Measurements from ENCODE around the gene ZNF786.
"Not testable (repeated sequence)": the region's sequence is repeated elsewhere in the genome, so short reads cannot be mapped to it uniquely, and the experiment has no call there.

The ZNF786 gene, protein sequence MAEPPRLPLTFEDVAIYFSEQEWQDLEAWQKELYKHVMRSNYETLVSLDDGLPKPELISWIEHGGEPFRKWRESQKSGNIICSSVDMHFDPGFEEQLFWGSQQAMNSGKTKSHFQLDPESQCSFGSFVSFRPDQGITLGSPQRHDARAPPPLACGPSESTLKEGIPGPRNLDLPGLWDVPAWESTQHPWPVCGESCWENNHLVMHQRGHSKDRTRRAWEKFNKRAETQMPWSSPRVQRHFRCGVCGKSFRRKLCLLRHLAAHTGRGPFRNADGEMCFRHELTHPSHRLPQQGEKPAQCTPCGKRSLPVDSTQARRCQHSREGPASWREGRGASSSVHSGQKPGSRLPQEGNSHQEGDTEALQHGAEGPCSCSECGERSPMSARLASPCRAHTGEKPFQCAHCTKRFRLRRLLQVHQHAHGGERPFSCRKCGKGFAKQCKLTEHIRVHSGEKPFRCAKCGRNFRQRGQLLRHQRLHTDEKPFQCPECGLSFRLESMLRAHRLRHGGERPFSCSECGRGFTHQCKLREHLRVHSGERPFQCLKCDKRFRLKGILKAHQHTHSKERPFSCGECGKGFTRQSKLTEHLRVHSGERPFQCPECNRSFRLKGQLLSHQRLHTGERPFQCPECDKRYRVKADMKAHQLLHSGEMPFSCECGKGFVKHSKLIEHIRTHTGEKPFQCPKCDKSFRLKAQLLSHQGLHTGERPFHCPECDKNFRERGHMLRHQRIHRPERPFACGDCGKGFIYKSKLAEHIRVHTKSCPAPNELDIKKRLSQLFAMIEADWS

DNA sequence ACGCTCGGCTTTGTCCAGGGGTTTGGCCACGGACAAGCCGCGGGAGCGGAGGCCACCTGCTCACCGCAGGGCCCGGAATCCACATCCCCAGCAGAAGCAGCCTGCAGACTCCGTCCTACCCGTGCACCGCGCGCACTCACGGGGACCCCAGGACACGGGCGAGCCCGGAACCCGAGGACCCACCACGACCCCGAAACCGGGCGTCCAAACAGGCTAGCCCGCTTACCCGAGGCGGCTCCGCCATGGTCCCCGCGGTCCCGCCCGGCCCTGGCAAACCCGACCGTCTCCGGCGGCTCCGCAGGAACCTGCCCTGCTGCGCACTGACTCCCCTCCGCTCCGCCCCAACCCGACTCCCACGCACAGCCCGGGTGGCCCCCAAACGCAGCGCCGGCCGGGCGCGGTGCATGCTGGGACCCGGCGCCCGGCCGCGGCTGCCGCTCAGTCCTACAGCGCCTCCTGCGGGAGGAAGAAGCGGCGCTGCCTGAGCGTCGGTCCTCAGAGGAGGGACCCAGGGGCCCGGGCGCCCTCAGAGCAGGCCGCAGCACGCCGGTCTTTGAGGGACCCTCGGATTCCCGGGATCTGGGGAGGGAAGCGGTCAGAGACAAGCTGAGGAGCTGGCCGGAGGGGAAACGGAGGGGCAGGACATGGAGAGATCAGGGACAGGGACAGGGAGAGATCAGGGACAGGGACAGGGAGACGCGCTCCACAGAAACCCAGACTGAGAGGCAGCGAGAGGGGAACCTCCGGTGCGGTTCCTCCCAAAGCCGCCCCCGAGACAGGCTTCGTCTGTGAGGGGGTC, at the start of gene ZNF786:
TSS of gene ZNF786 (minus strand) at position 322 of the 799 bp plus-strand sequence. CDS start at position 244, 78 bp downstream.
- DNase-seq = peak; percentile 68

GRCh38 chr7:149136118-149136517, 45.6 kb upstream of the ZNF786 start:
- DNase-seq = no peak

DNA sequence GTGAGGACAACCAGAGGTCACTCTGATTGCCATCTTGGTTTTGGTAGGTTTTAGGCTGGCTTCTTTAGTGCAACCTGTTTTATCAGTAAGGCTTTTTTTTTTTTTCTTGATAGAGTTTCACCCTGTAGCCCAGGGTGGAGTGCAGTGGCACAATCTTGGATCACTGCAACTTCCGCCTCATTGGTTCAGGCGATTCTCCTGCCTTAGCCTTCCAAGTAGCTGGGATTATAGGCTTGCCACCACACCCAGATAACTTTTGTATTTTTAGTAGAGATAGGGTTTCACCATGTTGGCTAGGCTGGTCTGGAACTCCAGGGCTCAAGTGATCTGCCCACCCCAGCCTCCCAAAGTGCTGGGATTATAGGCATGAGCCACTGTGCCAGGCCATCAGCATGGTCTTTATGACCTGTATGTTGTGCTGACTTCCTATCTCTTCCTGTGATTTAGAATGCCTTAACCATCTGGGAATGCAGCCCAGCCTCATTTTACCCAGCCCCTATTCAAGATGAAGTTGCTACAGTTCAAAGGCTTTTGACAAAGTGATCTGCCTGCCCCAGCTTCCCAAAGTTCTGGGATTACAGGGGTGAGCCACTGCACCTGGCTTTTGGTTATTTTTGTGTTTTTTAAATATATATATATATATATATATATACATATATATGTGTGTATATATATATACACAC, 42.7 kb upstream of the ZNF786 start:
- DNase-seq = no peak

DNA sequence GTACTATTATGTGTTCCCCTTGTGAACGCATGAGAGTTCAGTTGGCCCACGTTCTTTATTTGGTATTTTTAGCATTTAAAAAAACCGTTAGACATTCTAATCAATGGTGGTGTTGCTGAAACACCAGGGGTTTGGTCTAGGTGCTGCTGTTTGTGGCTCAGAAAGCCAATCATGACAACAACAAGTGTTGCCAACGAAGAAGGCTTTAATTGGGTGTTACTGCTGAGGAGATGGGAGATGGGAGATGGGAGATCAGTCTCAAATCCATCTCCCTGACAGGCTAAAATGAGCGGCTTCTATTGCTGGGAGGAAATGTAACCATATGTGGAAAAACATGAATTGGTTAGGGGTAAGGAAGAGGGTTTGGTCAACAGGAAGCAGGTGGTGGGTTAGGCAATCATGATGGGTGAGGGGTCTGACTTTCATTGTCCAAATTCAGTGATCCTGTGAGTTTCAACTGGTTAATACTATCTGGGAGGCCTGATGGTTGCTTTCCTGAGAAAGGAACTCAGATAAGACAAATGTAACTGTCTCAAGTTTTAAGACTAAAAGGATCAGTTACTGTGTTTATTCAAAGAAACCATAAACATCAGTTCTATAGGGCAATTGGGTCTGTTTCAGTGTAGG, 40.2 kb upstream of the ZNF786 start:
- no peak for DNase-seq

DNA sequence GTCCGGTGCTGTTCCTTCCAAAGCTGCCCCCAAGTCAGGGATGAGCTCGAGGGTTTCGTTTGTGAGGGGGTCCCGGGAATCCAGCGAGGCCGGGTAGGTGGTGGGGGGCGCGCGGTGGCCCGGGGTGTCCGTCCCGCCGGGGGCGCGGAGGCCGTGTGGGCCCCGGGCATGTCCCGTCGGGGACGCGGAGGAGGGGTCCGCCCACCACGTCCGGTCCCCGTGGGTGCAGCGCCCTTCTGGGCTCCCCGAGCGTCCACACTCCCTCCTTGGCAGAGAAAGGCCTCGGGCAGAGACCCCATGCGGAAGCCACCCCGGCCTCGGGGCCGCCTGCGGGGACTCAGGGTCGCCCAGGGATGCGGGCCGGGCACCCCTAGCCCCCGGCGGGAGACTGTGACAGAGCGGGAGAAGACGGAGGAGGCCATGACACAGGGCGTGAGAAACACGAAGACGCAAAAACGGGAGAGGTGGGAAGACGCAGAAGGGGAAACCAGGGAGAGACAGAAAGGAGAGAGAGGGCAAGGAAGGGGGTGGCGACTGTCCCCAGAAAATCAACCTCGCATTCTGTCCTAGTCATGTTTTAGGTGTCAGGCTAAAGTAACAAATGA, 36.2 kb upstream of the ZNF786 start:
- peak; percentile 33 for DNase-seq

DNA sequence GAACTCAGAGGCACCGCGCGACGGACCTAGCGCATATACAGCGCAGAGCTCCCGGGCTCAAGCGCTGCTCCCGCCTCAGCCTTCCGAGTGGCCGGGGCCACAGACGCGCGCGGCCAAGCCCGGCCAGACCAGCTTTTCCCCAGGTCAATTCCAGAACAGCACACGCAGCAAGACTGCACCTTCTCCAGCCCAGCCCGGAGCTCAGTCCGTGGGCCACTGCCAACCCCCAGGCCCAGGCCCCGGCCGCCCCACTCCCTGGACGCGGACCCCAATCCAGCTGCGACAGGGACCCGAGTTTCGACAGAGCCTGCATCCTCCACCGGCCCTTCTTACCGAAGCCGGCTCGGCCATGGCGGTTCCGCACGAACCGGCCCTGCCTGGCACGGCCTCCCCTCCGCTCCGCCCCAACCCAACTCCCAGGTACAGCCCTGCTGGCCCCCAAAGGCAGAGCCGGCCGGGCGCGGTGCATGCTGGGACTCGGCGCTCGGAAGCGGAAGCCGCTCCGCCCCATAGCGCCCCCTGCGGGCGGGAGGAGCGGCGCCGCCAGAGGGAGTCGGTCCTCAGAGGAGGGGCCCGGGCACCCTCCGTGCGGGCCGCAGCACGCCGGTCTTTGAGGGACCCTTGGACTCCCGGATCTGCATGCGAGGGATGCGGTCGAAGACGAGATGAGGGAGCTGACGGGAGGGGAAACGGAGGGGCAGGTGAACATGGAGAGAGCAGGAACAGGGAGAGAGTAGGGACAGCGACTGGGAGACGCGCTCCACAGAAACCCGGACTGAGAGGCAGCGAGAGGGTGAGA, 35.5 kb upstream of the ZNF786 start, which contains the start of gene ZNF425:
TSS of gene ZNF425 (minus strand) at position 462 of the 799 bp plus-strand sequence. CDS start at position 351, 111 bp downstream.
- peak; percentile 79 for DNase-seq

GRCh38 chr7:149125189-149125862, 34.8 kb upstream of the ZNF786 start:
- no peak for DNase-seq

DNA sequence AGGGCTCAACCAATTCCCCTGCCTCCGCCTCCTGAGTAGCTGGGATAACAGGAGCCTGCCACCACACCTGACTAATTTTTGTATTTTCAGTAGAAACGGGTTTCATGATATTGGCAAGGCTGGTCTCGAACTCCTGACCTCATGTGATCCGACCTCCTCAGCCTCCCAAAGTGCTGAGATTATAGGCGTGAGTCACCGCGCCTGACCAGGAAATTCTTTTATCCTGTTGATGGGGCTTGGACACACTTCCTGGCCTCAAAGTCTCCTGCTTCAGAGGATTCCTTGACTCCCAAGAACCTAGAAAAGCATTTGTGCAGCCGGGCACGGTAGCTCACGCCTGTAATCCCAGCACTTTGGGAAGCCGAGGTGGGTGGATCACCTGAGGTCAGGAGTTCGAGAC, 19.5 kb upstream of the ZNF786 start:
- no peak for DNase-seq

DNA sequence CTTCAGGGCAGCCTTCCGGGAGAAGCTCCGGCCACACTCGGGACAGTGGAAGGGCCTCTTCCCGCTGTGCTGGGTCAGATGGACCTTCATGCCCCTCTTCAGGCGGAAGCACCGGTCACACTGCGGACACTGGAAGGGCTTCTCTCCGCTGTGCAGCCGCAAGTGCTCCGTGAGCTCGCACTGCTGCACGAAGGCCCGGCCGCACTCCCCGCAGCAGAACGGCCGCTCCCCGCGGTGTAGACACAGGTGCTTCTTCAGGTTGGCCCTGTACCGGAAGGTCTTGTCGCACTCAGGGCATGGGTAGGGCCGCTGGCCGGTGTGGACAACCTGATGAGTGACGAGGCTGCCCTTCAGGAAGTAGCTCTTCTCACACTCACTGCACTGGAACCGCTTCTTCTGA, 14.2 kb upstream of the ZNF786 start:
- DNase-seq = no peak

DNA sequence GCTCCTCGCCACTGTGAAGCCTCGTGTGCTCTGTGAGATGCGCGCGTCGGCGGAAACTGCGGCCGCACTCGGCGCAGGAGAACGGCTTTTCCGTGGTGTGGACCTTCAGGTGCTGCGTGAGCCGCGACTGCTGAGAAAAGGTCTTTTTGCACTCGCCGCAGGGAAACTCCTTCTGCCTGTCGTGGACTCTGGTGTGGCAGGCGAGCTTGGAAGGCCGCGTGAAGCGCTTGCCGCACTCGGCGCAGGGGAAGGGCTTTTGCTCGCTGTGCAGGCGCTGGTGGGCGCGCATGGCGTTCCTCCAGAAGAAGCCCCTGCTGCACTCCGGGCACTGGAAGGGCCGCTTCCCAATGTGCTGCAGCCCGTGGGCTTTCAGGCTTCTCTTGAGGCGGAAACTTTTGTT, 13.7 kb upstream of the ZNF786 start:
- no peak for DNase-seq

DNA sequence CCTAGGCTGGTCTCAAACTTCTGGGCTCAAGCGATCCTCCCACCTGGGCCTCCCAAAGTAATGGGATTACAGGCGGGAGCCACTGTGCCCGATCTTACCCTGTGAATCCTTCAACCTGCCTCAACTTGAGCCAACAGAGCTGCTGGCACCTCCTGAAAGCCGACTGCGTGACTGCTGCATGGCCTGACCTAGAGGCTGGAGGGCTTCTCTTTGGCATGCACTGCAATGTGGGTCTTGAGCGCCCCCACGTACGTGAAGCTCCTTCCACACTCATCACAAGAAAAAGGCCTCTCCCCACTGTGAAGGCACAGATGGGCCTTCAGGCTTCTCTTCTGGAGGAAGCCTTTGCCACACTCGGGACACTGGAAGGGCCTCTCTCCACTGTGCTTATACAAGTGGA, 12.9 kb upstream of the ZNF786 start:
- DNase-seq = no peak

GRCh38 chr7:149102666-149103065, 12.1 kb upstream of the ZNF786 start:
- no peak for DNase-seq

DNA sequence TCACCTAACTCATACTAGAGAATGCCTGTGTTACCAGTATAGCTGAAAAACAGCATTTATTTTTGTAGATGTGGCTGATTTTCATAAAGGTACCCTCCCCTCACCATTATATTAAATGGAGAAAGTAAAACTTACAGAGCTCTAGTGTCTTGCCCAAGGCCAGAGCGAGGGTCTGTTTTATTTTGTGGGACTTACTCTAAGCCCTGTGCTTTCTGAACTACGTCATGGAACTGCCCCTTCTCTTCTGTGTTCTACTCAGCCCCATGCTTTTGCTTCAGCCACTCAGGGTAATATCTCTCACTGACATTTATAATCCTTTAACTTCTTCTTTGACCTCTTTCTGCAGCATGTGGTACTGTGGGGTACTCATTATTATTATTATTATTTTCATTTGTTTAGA, 10.3 kb upstream of the ZNF786 start:
- DNase-seq = no peak

GRCh38 chr7:149099058-149099457, 8.5 kb upstream of the ZNF786 start:
- DNase-seq = no peak

DNA sequence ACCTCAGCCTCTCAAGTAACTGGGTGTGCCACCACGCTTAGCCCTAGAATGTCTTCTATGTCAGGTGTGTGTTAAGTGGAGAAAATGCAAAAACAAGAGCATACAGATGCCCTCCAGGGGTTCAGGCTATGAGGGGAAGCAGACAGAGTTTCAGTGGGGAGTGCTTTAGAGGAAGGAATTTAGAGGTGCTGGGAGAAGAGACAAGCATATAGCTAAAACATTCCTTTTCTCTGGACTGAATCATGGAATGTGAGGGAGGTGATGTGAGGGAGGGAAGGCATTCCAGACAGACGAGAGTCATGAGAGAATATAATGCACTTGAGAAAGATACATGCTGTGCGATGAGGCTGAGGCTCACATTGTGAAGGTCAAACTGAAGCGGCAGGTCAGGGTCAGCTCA, 6.6 kb upstream of the ZNF786 start:
- DNase-seq = no peak

GRCh38 chr7:149093228-149093627, 2.7 kb upstream of the ZNF786 start:
- no peak for DNase-seq

DNA sequence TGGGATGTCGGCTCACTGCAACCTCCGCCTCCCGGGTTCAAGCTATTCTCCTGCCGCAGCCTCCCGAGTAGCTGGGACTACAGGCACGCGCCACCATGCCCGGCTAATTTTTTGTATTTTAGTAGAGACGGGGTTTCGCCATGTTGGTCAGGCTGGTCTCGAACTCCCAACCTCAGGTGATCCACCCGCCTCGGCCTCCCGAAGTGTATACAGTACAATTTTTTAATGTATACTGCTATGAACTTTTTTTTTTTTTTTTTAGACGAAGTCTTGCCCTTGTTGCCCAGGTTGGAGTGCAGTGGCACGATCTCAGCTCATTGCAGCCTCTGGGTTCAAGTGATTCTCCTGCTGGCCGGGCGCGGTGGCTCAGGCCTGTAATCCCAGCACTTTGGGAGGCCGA, 1.7 kb upstream of the ZNF786 start:
- DNase-seq = not testable (repeated sequence)

- DNase-seq = no peak
Measured at GRCh38 chr7:149087376-149087775, 3.1 kb downstream of the ZNF786 start.

DNA sequence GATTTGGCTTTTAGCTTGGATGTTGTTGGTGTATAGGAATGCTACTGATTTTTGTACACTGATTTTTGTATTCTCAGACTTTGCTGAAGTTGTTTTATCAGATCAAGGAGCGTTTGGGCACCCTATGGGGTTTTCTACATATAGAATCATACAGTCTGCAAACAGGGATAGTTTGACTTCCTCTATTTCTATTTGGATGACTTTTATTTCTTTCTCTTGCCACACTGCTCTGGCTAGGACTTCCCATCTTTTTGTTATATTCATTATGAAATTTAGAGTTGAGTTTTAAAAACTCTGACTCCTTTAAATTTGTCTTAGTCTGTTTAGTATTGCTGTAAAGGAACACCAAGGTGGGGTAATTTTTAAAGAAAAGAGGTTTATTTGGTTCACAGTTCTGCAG, 4.7 kb downstream of the ZNF786 start:
- no peak for DNase-seq

DNA sequence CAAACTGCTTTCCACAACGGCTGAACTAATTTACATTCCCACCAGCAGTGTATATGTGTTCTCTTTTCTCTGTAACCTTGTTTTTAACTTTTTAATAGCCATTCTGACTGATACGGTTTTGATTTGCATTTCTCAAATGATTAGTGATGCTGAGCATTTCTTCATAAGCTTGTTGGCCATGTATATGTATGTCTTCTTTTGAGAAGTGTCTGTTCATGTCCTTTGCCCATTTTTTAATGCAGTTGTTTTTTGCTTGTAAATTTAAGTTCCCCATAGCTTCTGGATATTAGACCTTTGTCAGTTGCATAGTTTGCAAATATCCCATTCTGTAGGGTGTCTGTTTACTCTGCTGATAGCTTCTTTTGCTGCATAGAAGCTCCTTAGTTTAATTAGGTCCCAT, 6.1 kb downstream of the ZNF786 start:
- DNase-seq = no peak

Data from 8988T (cell line).